Measurements from ENCODE around the gene SNX30.
A peak's percentile ranks its signal among the peaks of the same experiment; 100 is the strongest.

The SNX30 gene

GRCh38 chr9:112810696-112811490 lies 60.3 kb downstream of the SNX30 start:
- DNase-seq (ENCODE audit: low spot score), result no peak
- TF ChIP-seq CTCF (IDR thresholded peaks at IDR 0.05; ENCODE audit: extremely low read depth, missing control alignments), result no peak

- no peak for DNase-seq (ENCODE audit: low spot score)
- no peak for TF ChIP-seq CTCF (IDR thresholded peaks at IDR 0.05; ENCODE audit: extremely low read depth, missing control alignments)
Observed at GRCh38 chr9:112811518-112811917, 61.0 kb downstream of the SNX30 start.

GRCh38 chr9:112815868-112816267 lies 65.3 kb downstream of the SNX30 start:
- TF ChIP-seq CTCF (IDR thresholded peaks at IDR 0.05; ENCODE audit: extremely low read depth, missing control alignments), result no peak
- no peak for DNase-seq (ENCODE audit: low spot score)

GRCh38 chr9:112817860-112818203 lies 67.3 kb downstream of the SNX30 start:
- no peak for TF ChIP-seq CTCF (IDR thresholded peaks at IDR 0.05; ENCODE audit: extremely low read depth, missing control alignments)
- peak; percentile 30 for DNase-seq (ENCODE audit: low spot score)

GRCh38 chr9:112819635-112820496 lies 69.3 kb downstream of the SNX30 start:
- DNase-seq (ENCODE audit: low spot score), result peak; percentile 39
- peak; percentile 28 for TF ChIP-seq CTCF (IDR thresholded peaks at IDR 0.05; ENCODE audit: extremely low read depth, missing control alignments)

- DNase-seq (ENCODE audit: low spot score), result no peak
- no peak for TF ChIP-seq CTCF (IDR thresholded peaks at IDR 0.05; ENCODE audit: extremely low read depth, missing control alignments)
Observed at GRCh38 chr9:112820881-112821280, 70.3 kb downstream of the SNX30 start.

- no peak for DNase-seq (ENCODE audit: low spot score)
- no peak for TF ChIP-seq CTCF (IDR thresholded peaks at IDR 0.05; ENCODE audit: extremely low read depth, missing control alignments)
Observed at GRCh38 chr9:112822618-112823017, 72.1 kb downstream of the SNX30 start.
